Spleen (tissue), 11 donors: ENCODE data around the gene SNCA. TPM values are rescaled to one million over a fixed set of nuclear protein-coding genes. Genes with fewer than 3 reads are reported as not detected.

Source experiments
- DNase-seq: peaks from one replicate; pipeline ENCODE4 v3.0.0-alpha.2; 2020
- H3K27ac ChIP-seq, 8 donors: fragments of 200-600 bp; sonication (generic) in 7 of 8; 1 replicate in 4 of 8; 2 replicates in 4 of 8; pipeline versions ENCODE4 v1.5.0 to v1.8.0; 2016 to 2021; ENCODE audit warnings: inconsistent platforms in 4 of 8, mild to moderate bottlenecking in 4 of 8, moderate library complexity in 1 of 8
- H3K27me3 ChIP-seq, 7 donors: fragments of 200-600 bp; sonication (generic) in 6 of 7; replicated peaks in 1 of 7; 1 replicate in 4 of 7; 2 replicates in 3 of 7; pipeline versions ENCODE4 v1.5.0 to v1.8.0; 2016 to 2021; ENCODE audit warnings: inconsistent platforms in 3 of 7, mild to moderate bottlenecking in 1 of 7
- H3K36me3 ChIP-seq, 6 donors: fragments of 200-600 bp; sonication (generic) in 5 of 6; 1 replicate in 4 of 6; 2 replicates in 2 of 6; pipeline versions ENCODE4 v1.5.0 to v1.8.0; 2016 to 2021; ENCODE audit warnings: inconsistent platforms in 2 of 6
- H3K4me1 ChIP-seq, 6 donors: fragments of 200-600 bp; sonication (generic) in 5 of 6; 1 replicate in 3 of 6; 2 replicates in 3 of 6; pipeline versions ENCODE4 v1.5.0 to v1.8.0; 2016 to 2021; ENCODE audit warnings: inconsistent platforms in 3 of 6
- H3K4me3 ChIP-seq, 8 donors: fragments of 200-600 bp; sonication (generic) in 7 of 8; 1 replicate in 4 of 8; 2 replicates in 4 of 8; pipeline versions ENCODE4 v1.5.0 to v1.8.0; 2016 to 2021; ENCODE audit warnings: inconsistent platforms in 4 of 8, mild to moderate bottlenecking in 4 of 8, moderate library complexity in 2 of 8
- H3K9me3 ChIP-seq, 8 donors: fragments of 200-600 bp; sonication (generic) in 7 of 8; 1 replicate in 4 of 8; 2 replicates in 4 of 8; pipeline versions ENCODE4 v1.5.0 to v1.8.0; 2016 to 2021; ENCODE audit warnings: inconsistent platforms in 4 of 8
- CTCF ChIP-seq, 11 experiments: fragments of 200-600 bp in 7 of 11; fragments of 450-650 bp in 4 of 11; sonication (generic) in 4 of 11; IDR thresholded peaks in 8 of 11; conservative IDR thresholded peaks in 3 of 11; 1 replicate in 7 of 11; 2 replicates in 4 of 11; pipeline versions ENCODE4 v1.4.0 to v1.8.0; 2016 to 2021; ENCODE audit warnings: antibody characterized with exemption in 11 of 11, inconsistent platforms in 4 of 11, mild to moderate bottlenecking in 1 of 11
- POLR2A ChIP-seq, 3 donors: fragments of 450-650 bp; IDR thresholded peaks; one replicate each; pipeline ENCODE4 v1.5.1; 2017; ENCODE audit warnings: antibody characterized with exemption in 3 of 3, mild to moderate bottlenecking in 1 of 3
- POLR2AphosphoS5 ChIP-seq, 3 donors: sonication (generic); formaldehyde crosslinking; IDR thresholded peaks; one replicate each; pipeline ENCODE4 v1.5.1; 2017; ENCODE audit warnings: antibody characterized with exemption in 3 of 3
- WGBS, 5 donors: extraction: QIAGEN DNeasy Blood & Tissue Kit in 3 of 5; methylation state at CpG; one replicate each; pipeline versions ENCODE4 v1.1.5 to v1.1.7; 2013 to 2018; 5-methylcytosine and 5-hydroxymethylcytosine counted together
- intact Hi-C: fragments of 100-400 bp; cut with DNase I; formaldehyde crosslinking; loops from one replicate; pipeline ENCODE4 v1.15.0; 2023; ENCODE audit warnings: low total_unique reads
- polyA plus RNA-seq, 3 donors: library from polyadenylated mRNA; stranded (reverse); fragments of 200-250 nt; gene quantifications; one replicate each; pipeline ENCODE4 v1.2.1, GENCODE V29; 2013
- total RNA-seq, 7 donors: library from RNA; depleted of rRNA in 3 of 7; stranded (reverse); fragments of >200 nt in 3 of 7; fragmentation: NEBNext Ultra II Directional in 4 of 7; extraction: Animal tissue kit (Norgen Biotek cat#: 25700) in 4 of 7; gene quantifications; one replicate each; pipeline versions ENCODE4 v1.1.0 to v1.2.1, GENCODE V29; 2016 to 2021
- donor health status: healthy with polysubstance abuse.
- donor health status: DM: no; HTN: no; CAD: no; lungs with moderate emphysema.
- donor health status: DM: no; HTN: no; CAD: no.
- donor health status: Bipolar disorder and iron deficiency.
- donor health status: healthy.
- donor health status: DM: no; HTN: no; CAD: no.
- donor health status: DM: yes; HTN: yes; CAD: no.

The SNCA gene
- total and polyA plus RNA-seq, 10 donors = 1.7 to 86.5 (median 10.4) TPM

GRCh38 chr4:89752932-89753598 is 83.9 kb downstream of the SNCA start:
- H3K9me3 ChIP-seq = no peaks in the 10 kb centered on the region
- no peak overlapping the region for H3K4me3 ChIP-seq
- TF ChIP-seq POLR2AphosphoS5 (IDR thresholded peaks at IDR 0.05) (no peak), POLR2A (IDR thresholded peaks at IDR 0.05) (no peak), CTCF (IDR thresholded peaks at IDR 0.05 in 8 of 11, conservative IDR thresholded peaks at IDR 0.05 in 3 of 11) (no peak)
- intact Hi-C loops = no loop called here
- 64 to 74% (median 71%) methylated on average over 7 of the region's 7 CpGs for WGBS, 5 donors
- H3K27me3 ChIP-seq = no peaks in the 10 kb centered on the region
- H3K4me1 ChIP-seq = no peaks in the 10 kb centered on the region
- peak overlapping the region in 5 of 8 donors; percentile 5 to 52 (median 47) for H3K27ac ChIP-seq
- H3K36me3 ChIP-seq = no peaks in the 10 kb centered on the region
- no peak for DNase-seq

GRCh38 chr4:89751416-89751815 is 85.5 kb downstream of the SNCA start:
- TF ChIP-seq POLR2A (IDR thresholded peaks at IDR 0.05) = no peak
- no peak for TF ChIP-seq CTCF (IDR thresholded peaks at IDR 0.05 in 8 of 11, conservative IDR thresholded peaks at IDR 0.05 in 3 of 11)
- TF ChIP-seq POLR2AphosphoS5 (IDR thresholded peaks at IDR 0.05) = no peak
- Histone ChIP-seq H3K27ac (no peak overlapping the region), H3K9me3 (no peaks in the 10 kb centered on the region), H3K4me1 (no peaks in the 10 kb centered on the region), H3K36me3 (no peaks in the 10 kb centered on the region), H3K27me3 (no peaks in the 10 kb centered on the region), H3K4me3 (no peak overlapping the region)
- DNase-seq = no peak
- 75 to 83% (median 80%) methylated on average over 5 of the region's 5 CpGs for WGBS, 5 donors
- intact Hi-C loops = no loop called here

GRCh38 chr4:89746377-89746776 is 90.6 kb downstream of the SNCA start:
- H3K36me3 ChIP-seq = no peaks in the 10 kb centered on the region
- 68 to 85% (median 75%) methylated on average over 1 of the region's 1 CpG for WGBS, 5 donors
- no peak for DNase-seq
- H3K4me1 ChIP-seq = no peaks in the 10 kb centered on the region
- no peak overlapping the region for H3K27ac ChIP-seq
- H3K27me3 ChIP-seq = no peaks in the 10 kb centered on the region
- intact Hi-C loops = no loop called here
- TF ChIP-seq POLR2AphosphoS5 (IDR thresholded peaks at IDR 0.05) (no peak), CTCF (IDR thresholded peaks at IDR 0.05 in 8 of 11, conservative IDR thresholded peaks at IDR 0.05 in 3 of 11) (no peak), POLR2A (IDR thresholded peaks at IDR 0.05) (no peak)
- no peaks in the 10 kb centered on the region for H3K9me3 ChIP-seq
- no peak overlapping the region for H3K4me3 ChIP-seq

- Histone ChIP-seq H3K36me3 (no peaks in the 10 kb centered on the region), H3K4me3 (no peak overlapping the region), H3K27me3 (no peaks in the 10 kb centered on the region), H3K27ac (no peak overlapping the region), H3K4me1 (no peaks in the 10 kb centered on the region), H3K9me3 (no peaks in the 10 kb centered on the region)
- TF ChIP-seq POLR2AphosphoS5 (IDR thresholded peaks at IDR 0.05) = no peak
- TF ChIP-seq CTCF (IDR thresholded peaks at IDR 0.05 in 8 of 11, conservative IDR thresholded peaks at IDR 0.05 in 3 of 11) = no peak
- no peak for TF ChIP-seq POLR2A (IDR thresholded peaks at IDR 0.05)
- intact Hi-C loops = no loop called here
- 89 to 100% (median 95%) methylated on average over 1 of the region's 1 CpG for WGBS, 5 donors
- DNase-seq = no peak
These were observed 91.3 kb downstream of the SNCA start for GRCh38 chr4:89745708-89746107.
